ENCODE measurements around the gene PTPRD. TPM values are rescaled to one million over a fixed set of nuclear protein-coding genes. Genes with fewer than 3 reads are reported as not detected.

Gene PTPRD
- total RNA-seq, 4 donors from 2014 or later, result 85.8 to 169 (median 135) TPM

DNA sequence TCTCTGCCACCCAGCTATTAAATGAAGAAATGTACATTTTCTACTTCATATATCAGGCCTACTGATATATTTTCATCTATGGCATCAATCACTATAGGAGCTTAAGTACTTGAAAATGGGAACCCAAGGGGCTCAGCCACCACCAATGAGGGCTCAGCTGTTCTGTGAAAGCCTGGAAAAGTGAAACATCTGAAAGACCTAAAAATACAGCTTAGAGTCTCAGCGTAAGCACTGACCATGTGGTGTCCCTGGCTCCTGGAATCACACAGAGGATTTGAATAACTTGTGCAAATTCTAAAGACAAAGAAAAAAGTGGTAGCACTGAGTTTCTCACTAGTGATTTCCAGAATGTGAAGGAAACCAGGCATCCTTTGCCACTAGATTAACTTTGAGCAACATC is 64.5 kb downstream of the PTPRD start:
- no peak for DNase-seq

GRCh38 chr9:10538073-10538472 is 74.7 kb downstream of the PTPRD start:
- no peak overlapping the region for H3K27ac ChIP-seq
- DNase-seq, result no peak
- H3K4me3 ChIP-seq, result no peak overlapping the region
- no peak for TF ChIP-seq POLR2A (IDR thresholded peaks at IDR 0.05)
- TF ChIP-seq, protein P1, sequence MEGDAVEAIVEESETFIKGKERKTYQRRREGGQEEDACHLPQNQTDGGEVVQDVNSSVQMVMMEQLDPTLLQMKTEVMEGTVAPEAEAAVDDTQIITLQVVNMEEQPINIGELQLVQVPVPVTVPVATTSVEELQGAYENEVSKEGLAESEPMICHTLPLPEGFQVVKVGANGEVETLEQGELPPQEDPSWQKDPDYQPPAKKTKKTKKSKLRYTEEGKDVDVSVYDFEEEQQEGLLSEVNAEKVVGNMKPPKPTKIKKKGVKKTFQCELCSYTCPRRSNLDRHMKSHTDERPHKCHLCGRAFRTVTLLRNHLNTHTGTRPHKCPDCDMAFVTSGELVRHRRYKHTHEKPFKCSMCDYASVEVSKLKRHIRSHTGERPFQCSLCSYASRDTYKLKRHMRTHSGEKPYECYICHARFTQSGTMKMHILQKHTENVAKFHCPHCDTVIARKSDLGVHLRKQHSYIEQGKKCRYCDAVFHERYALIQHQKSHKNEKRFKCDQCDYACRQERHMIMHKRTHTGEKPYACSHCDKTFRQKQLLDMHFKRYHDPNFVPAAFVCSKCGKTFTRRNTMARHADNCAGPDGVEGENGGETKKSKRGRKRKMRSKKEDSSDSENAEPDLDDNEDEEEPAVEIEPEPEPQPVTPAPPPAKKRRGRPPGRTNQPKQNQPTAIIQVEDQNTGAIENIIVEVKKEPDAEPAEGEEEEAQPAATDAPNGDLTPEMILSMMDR (IDR thresholded peaks at IDR 0.05), result no peak
- no peaks in the 10 kb centered on the region for H3K36me3 ChIP-seq
- no peaks in the 10 kb centered on the region for H3K27me3 ChIP-seq
- H3K4me1 ChIP-seq, result no peaks in the 10 kb centered on the region
- H3K9me3 ChIP-seq, result peaks cover 0 to 6% (median 0%) of the 10 kb centered on the region in 4 donors

More for the DNA sequence above, 64.5 kb downstream of the PTPRD start:
- no peak overlapping the region for H3K4me3 ChIP-seq
- TF ChIP-seq, protein P1 (IDR thresholded peaks at IDR 0.05), result no peak
- no peak for TF ChIP-seq POLR2A (IDR thresholded peaks at IDR 0.05)
- H3K4me1 ChIP-seq, result no peaks in the 10 kb centered on the region
- no peak overlapping the region for H3K27ac ChIP-seq
- H3K9me3 ChIP-seq, result no peaks in the 10 kb centered on the region
- no peaks in the 10 kb centered on the region for H3K27me3 ChIP-seq
- H3K36me3 ChIP-seq, result no peaks in the 10 kb centered on the region

GRCh38 chr9:10534850-10535249 is 78.0 kb downstream of the PTPRD start:
- TF ChIP-seq POLR2A (IDR thresholded peaks at IDR 0.05), result no peak
- TF ChIP-seq, protein P1 (IDR thresholded peaks at IDR 0.05), result no peak
- no peaks in the 10 kb centered on the region for H3K27me3 ChIP-seq
- no peak for DNase-seq
- H3K9me3 ChIP-seq, result peaks cover 0 to 2% (median 0%) of the 10 kb centered on the region in 4 donors
- no peak overlapping the region for H3K27ac ChIP-seq
- H3K4me3 ChIP-seq, result no peak overlapping the region
- H3K36me3 ChIP-seq, result no peaks in the 10 kb centered on the region
- H3K4me1 ChIP-seq, result no peaks in the 10 kb centered on the region

DNA sequence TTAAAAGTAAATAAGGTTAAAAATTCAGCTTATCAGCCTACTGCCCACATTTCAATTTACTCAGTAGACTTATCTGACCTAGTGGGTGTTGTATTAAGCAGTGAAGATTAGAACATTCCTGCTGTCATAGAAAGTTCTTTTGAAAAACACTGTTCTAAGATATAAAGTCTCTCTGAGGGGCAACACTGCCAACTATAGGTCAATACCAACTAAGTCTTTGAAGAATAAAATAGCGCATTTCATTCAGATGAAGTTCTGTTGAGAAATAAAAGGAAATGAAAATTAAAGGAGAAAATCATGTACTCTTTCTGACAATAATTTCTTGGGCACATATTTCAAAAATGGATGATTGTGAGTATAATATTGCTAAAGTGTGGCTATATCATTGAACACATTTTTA is 86.8 kb downstream of the PTPRD start:
- no peaks in the 10 kb centered on the region for H3K36me3 ChIP-seq
- no peak for TF ChIP-seq POLR2A (IDR thresholded peaks at IDR 0.05)
- TF ChIP-seq, protein P1 (IDR thresholded peaks at IDR 0.05), result no peak
- H3K9me3 ChIP-seq, result no peaks in the 10 kb centered on the region
- H3K27me3 ChIP-seq, result no peaks in the 10 kb centered on the region
- H3K27ac ChIP-seq, result no peak overlapping the region
- no peak overlapping the region for H3K4me3 ChIP-seq
- H3K4me1 ChIP-seq, result no peaks in the 10 kb centered on the region
- DNase-seq, result no peak

GRCh38 chr9:10523164-10523563 is 89.6 kb downstream of the PTPRD start:
- Histone ChIP-seq H3K4me3 (no peak overlapping the region), H3K36me3 (no peaks in the 10 kb centered on the region), H3K27ac (no peak overlapping the region), H3K27me3 (no peaks in the 10 kb centered on the region), H3K4me1 (no peaks in the 10 kb centered on the region), H3K9me3 (no peaks in the 10 kb centered on the region)
- TF ChIP-seq, protein P1 (IDR thresholded peaks at IDR 0.05), result no peak
- no peak for DNase-seq

- Histone ChIP-seq H3K4me3 (no peak overlapping the region), H3K27ac (no peak overlapping the region), H3K36me3 (no peaks in the 10 kb centered on the region), H3K4me1 (no peaks in the 10 kb centered on the region), H3K9me3 (no peaks in the 10 kb centered on the region), H3K27me3 (no peaks in the 10 kb centered on the region)
- no peak for DNase-seq
- TF ChIP-seq, protein P1 (IDR thresholded peaks at IDR 0.05), result no peak
- TF ChIP-seq POLR2A (IDR thresholded peaks at IDR 0.05), result no peak
Measured at GRCh38 chr9:10512144-10512543, 100.7 kb downstream of the PTPRD start.

All from Peyer's patch (tissue), 4 donors.